ENCODE data around the gene TMEM225. TPM values are rescaled to one million over a fixed set of nuclear protein-coding genes. Genes with fewer than 3 reads are reported as not detected.
"Not testable (repeated sequence)": the region's sequence is repeated elsewhere in the genome, so short reads cannot be mapped to it uniquely, and the experiment has no call there.

TMEM225 gene
- not detected for total RNA-seq

- no peak within 1 kb of the TSS for H3K27ac Mint-ChIP-seq
- no peaks in the 10 kb centered on the region for H3K4me1 Mint-ChIP-seq (ENCODE audit: low read depth)
- CTCF ChIA-PET = no interaction called here
- H3K27me3 Mint-ChIP-seq (ENCODE audit: low read depth) = no peaks in the 10 kb centered on the region
- DNase-seq (no peak), ATAC-seq (no peak)
- H3K4me3 Mint-ChIP-seq = no peak within 1 kb of the TSS
- H3K36me3 Mint-ChIP-seq (ENCODE audit: low read depth) = no peaks in the 10 kb centered on the region
- POLR2A ChIA-PET = no interaction called here
- H3K9me3 Mint-ChIP-seq (ENCODE audit: insufficient read depth) = no peaks in the 10 kb centered on the region
These were observed at the start of gene TMEM225 for GRCh38 chr11:123885570-123885969. TSS of gene TMEM225 (minus strand) at chr11:123885670. CDS start at chr11:123885425, 245 bp downstream.

GRCh38 chr11:123924027-123924426, 38.6 kb upstream of the TMEM225 start:
- CTCF ChIA-PET = no interaction called here
- Mint-ChIP-seq H3K36me3 (ENCODE audit: low read depth) (no peaks in the 10 kb centered on the region), H3K27me3 (ENCODE audit: low read depth) (no peaks in the 10 kb centered on the region), H3K27ac (no peak overlapping the region), H3K4me1 (ENCODE audit: low read depth) (no peaks in the 10 kb centered on the region), H3K4me3 (no peak overlapping the region), H3K9me3 (ENCODE audit: insufficient read depth) (no peaks in the 10 kb centered on the region)
- POLR2A ChIA-PET = no interaction called here
- DNase-seq (no peak), ATAC-seq (no peak)

GRCh38 chr11:123920943-123921342, 35.5 kb upstream of the TMEM225 start:
- CTCF ChIA-PET = no interaction called here
- ATAC-seq (no peak), DNase-seq (no peak)
- Mint-ChIP-seq H3K36me3 (ENCODE audit: low read depth) (no peaks in the 10 kb centered on the region), H3K4me1 (ENCODE audit: low read depth) (no peaks in the 10 kb centered on the region), H3K9me3 (ENCODE audit: insufficient read depth) (no peaks in the 10 kb centered on the region), H3K27me3 (ENCODE audit: low read depth) (no peaks in the 10 kb centered on the region), H3K4me3 (no peak overlapping the region), H3K27ac (no peak overlapping the region)
- POLR2A ChIA-PET = no interaction called here

GRCh38 chr11:123905826-123906225, 20.4 kb upstream of the TMEM225 start:
- ATAC-seq (no peak), DNase-seq (no peak)
- Mint-ChIP-seq H3K36me3 (ENCODE audit: low read depth) (no peaks in the 10 kb centered on the region), H3K27me3 (ENCODE audit: low read depth) (no peaks in the 10 kb centered on the region), H3K9me3 (ENCODE audit: insufficient read depth) (no peaks in the 10 kb centered on the region), H3K4me3 (no peak overlapping the region), H3K27ac (no peak overlapping the region), H3K4me1 (ENCODE audit: low read depth) (peaks cover 5% of the 10 kb centered on the region)
- ChIA-PET POLR2A (no interaction called here), CTCF (no interaction called here)

- DNase-seq = no peak
- Mint-ChIP-seq H3K9me3 (ENCODE audit: insufficient read depth) (no peaks in the 10 kb centered on the region), H3K36me3 (ENCODE audit: low read depth) (no peaks in the 10 kb centered on the region), H3K4me3 (no peak overlapping the region), H3K27ac (no peak overlapping the region), H3K27me3 (ENCODE audit: low read depth) (no peaks in the 10 kb centered on the region), H3K4me1 (ENCODE audit: low read depth) (peaks cover 5% of the 10 kb centered on the region)
- ChIA-PET CTCF (no interaction called here), POLR2A (no interaction called here)
- no peak for ATAC-seq
These were observed 19.5 kb upstream of the TMEM225 start for GRCh38 chr11:123904932-123905331.

- Mint-ChIP-seq H3K4me3 (no peak overlapping the region), H3K27me3 (ENCODE audit: low read depth) (no peaks in the 10 kb centered on the region), H3K4me1 (ENCODE audit: low read depth) (peaks cover 5% of the 10 kb centered on the region), H3K36me3 (ENCODE audit: low read depth) (no peaks in the 10 kb centered on the region), H3K9me3 (ENCODE audit: insufficient read depth) (no peaks in the 10 kb centered on the region), H3K27ac (no peak overlapping the region)
- ChIA-PET CTCF (no interaction called here), POLR2A (no interaction called here)
- ATAC-seq (no peak), DNase-seq (no peak)
These were observed 18.5 kb upstream of the TMEM225 start for GRCh38 chr11:123903932-123904331.

GRCh38 chr11:123901867-123902266, 16.4 kb upstream of the TMEM225 start, which contains the start of gene OR8D4:
TSS of gene OR8D4 (plus strand) at chr11:123902167. CDS start at chr11:123906432, 4,265 bp downstream.
- DNase-seq = no peak
- H3K27me3 Mint-ChIP-seq (ENCODE audit: low read depth) = no peaks in the 10 kb centered on the region
- ChIA-PET POLR2A (no interaction called here), CTCF (no interaction called here)
- H3K4me1 Mint-ChIP-seq (ENCODE audit: low read depth) = peaks cover 5% of the 10 kb centered on the region
- H3K36me3 Mint-ChIP-seq (ENCODE audit: low read depth) = no peaks in the 10 kb centered on the region
- no peaks in the 10 kb centered on the region for H3K9me3 Mint-ChIP-seq (ENCODE audit: insufficient read depth)
- ATAC-seq = no peak
- no peak within 1 kb of the TSS for H3K27ac Mint-ChIP-seq
- no peak within 1 kb of the TSS for H3K4me3 Mint-ChIP-seq

- H3K4me3 Mint-ChIP-seq = no peak overlapping the region
- ATAC-seq (no peak), DNase-seq (no peak)
- H3K27me3 Mint-ChIP-seq (ENCODE audit: low read depth) = no peaks in the 10 kb centered on the region
- no peaks in the 10 kb centered on the region for H3K36me3 Mint-ChIP-seq (ENCODE audit: low read depth)
- H3K27ac Mint-ChIP-seq = no peak overlapping the region
- peaks cover 5% of the 10 kb centered on the region for H3K4me1 Mint-ChIP-seq (ENCODE audit: low read depth)
- H3K9me3 Mint-ChIP-seq (ENCODE audit: insufficient read depth) = no peaks in the 10 kb centered on the region
- ChIA-PET CTCF (no interaction called here), POLR2A (no interaction called here)
These were observed 14.3 kb upstream of the TMEM225 start for GRCh38 chr11:123899792-123900191.

GRCh38 chr11:123892031-123892430, 6.6 kb upstream of the TMEM225 start:
- no peak overlapping the region for H3K4me3 Mint-ChIP-seq

GRCh38 chr11:123880912-123881311, 4.6 kb downstream of the TMEM225 start:
- ATAC-seq (no peak), DNase-seq (no peak)
- Mint-ChIP-seq H3K4me3 (no peak overlapping the region), H3K27me3 (ENCODE audit: low read depth) (no peaks in the 10 kb centered on the region), H3K4me1 (ENCODE audit: low read depth) (no peaks in the 10 kb centered on the region), H3K36me3 (ENCODE audit: low read depth) (no peaks in the 10 kb centered on the region), H3K27ac (no peak overlapping the region), H3K9me3 (ENCODE audit: insufficient read depth) (no peaks in the 10 kb centered on the region)
- ChIA-PET POLR2A (no interaction called here), CTCF (no interaction called here)

More at GRCh38 chr11:123892031-123892430, 6.6 kb upstream of the TMEM225 start:
- CTCF ChIA-PET = no interaction called here
- Mint-ChIP-seq H3K4me1 (ENCODE audit: low read depth) (no peaks in the 10 kb centered on the region), H3K9me3 (ENCODE audit: insufficient read depth) (no peaks in the 10 kb centered on the region), H3K36me3 (ENCODE audit: low read depth) (no peaks in the 10 kb centered on the region), H3K27me3 (ENCODE audit: low read depth) (no peaks in the 10 kb centered on the region), H3K27ac (no peak overlapping the region)
- DNase-seq = no peak
- POLR2A ChIA-PET = no interaction called here
- no peak for ATAC-seq

- CTCF ChIA-PET; POLR2A ChIA-PET; H3K4me1 Mint-ChIP-seq (ENCODE audit: low read depth): not testable (repeated sequence)
These were observed 17.7 kb downstream of the TMEM225 start for GRCh38 chr11:123867795-123868194.

GRCh38 chr11:123865293-123865692, 20.2 kb downstream of the TMEM225 start:
- CTCF ChIA-PET; H3K27me3 Mint-ChIP-seq (ENCODE audit: low read depth); H3K4me1 Mint-ChIP-seq (ENCODE audit: low read depth); DNase-seq; ATAC-seq; H3K27ac Mint-ChIP-seq; H3K36me3 Mint-ChIP-seq (ENCODE audit: low read depth); H3K9me3 Mint-ChIP-seq (ENCODE audit: insufficient read depth); H3K4me3 Mint-ChIP-seq; POLR2A ChIA-PET: not testable (repeated sequence)

More at GRCh38 chr11:123867795-123868194, 17.7 kb downstream of the TMEM225 start:
- H3K4me3 Mint-ChIP-seq; DNase-seq; H3K9me3 Mint-ChIP-seq (ENCODE audit: insufficient read depth); H3K27ac Mint-ChIP-seq; ATAC-seq; H3K36me3 Mint-ChIP-seq (ENCODE audit: low read depth); H3K27me3 Mint-ChIP-seq (ENCODE audit: low read depth): not testable (repeated sequence)

GRCh38 chr11:123859731-123860130, 25.7 kb downstream of the TMEM225 start:
- Mint-ChIP-seq H3K27ac (no peak overlapping the region), H3K4me3 (no peak overlapping the region), H3K27me3 (ENCODE audit: low read depth) (no peaks in the 10 kb centered on the region), H3K36me3 (ENCODE audit: low read depth) (no peaks in the 10 kb centered on the region), H3K4me1 (ENCODE audit: low read depth) (no peaks in the 10 kb centered on the region), H3K9me3 (ENCODE audit: insufficient read depth) (no peaks in the 10 kb centered on the region)
- ChIA-PET CTCF (no interaction called here), POLR2A (no interaction called here)
- DNase-seq = no peak
- ATAC-seq = no peak

Measured in activated CD8-positive, alpha-beta T cell treated with anti-CD3 and anti-CD28 coated beads, Interleukin-2, amount 10 ng/mL, durations not matched to agents 7 days and 5 days (primary cell).